HEK293 (cell line): ENCODE results near the gene TPI1.

Source experiments
- CTCF ChIA-PET: fragments of 350-600 bp; formaldehyde crosslinking; extraction: SDS; loops from one replicate; lab custom pipeline; 2021; ENCODE audit warnings: antibody characterized with exemption; lab: Yijun Ruan, JAX
- POLR2A ChIA-PET: fragments of 300-600 bp; formaldehyde crosslinking; extraction: SDS; loops from one replicate; lab custom pipeline; 2020; ENCODE audit warnings: antibody characterized with exemption, inconsistent platforms; lab: Yijun Ruan, JAX
- H3K27ac ChIP-seq: fragments of 200-500 bp; sonication (Bioruptor generic); 2 replicates; pipeline ENCODE4 v1.5.1; 2014; ENCODE audit warnings: low read depth, low read length, control low read depth, inconsistent platforms; ENCODE audit errors: extremely low read depth
- H3K36me3 ChIP-seq, 2 experiments: fragments of 200-500 bp in 1 of 2; sonication (Bioruptor generic) in 1 of 2; 1 replicate in 1 of 2; 2 replicates in 1 of 2; pipeline ENCODE4 v1.5.1; 2014 to 2017; ENCODE audit warnings: inconsistent platforms in 2 of 2, low read length in 2 of 2; ENCODE audit not compliant: control insufficient read depth in 2 of 2, insufficient read depth in 1 of 2
- H3K4me1 ChIP-seq: fragments of 200-500 bp; sonication (Bioruptor generic); 2 replicates; pipeline ENCODE4 v1.5.1; 2014; ENCODE audit warnings: mild to moderate bottlenecking, low read length, inconsistent platforms; ENCODE audit not compliant: control insufficient read depth, insufficient read depth
- H3K4me3 ChIP-seq: 2 replicates; pipeline ENCODE4 v1.5.1; 2011; ENCODE audit warnings: low read depth, mild to moderate bottlenecking, control low read depth, low read length, moderate library complexity
- H3K9me3 ChIP-seq: fragments of 200-500 bp; sonication (Bioruptor generic); 2 replicates; pipeline ENCODE4 v1.5.1; 2014; ENCODE audit warnings: low read depth, low read length, inconsistent platforms; ENCODE audit not compliant: control insufficient read depth, insufficient read depth
- CTCF ChIP-seq: fragments of 450-650 bp; formaldehyde crosslinking; IDR thresholded peaks from 2 replicates; pipeline ENCODE4 v1.5.1; 2016; ENCODE audit warnings: missing biosample characterization, missing genetic modification characterization
- MZF1 ChIP-seq: fragments of 450-650 bp; formaldehyde crosslinking; IDR thresholded peaks from 2 replicates; pipeline ENCODE4 v1.5.1; 2017; ENCODE audit warnings: missing biosample characterization, missing genetic modification characterization, borderline replicate concordance
- PATZ1 ChIP-seq: fragments of 450-650 bp; formaldehyde crosslinking; IDR thresholded peaks from 2 replicates; pipeline ENCODE4 v1.5.1; 2016; ENCODE audit warnings: missing biosample characterization, missing genetic modification characterization
- TRIM28 ChIP-seq: IDR thresholded peaks from 2 replicates; pipeline ENCODE4 v1.6.1; 2011; ENCODE audit warnings: low read length, control low read depth, borderline replicate concordance
- ZBTB11 ChIP-seq: fragments of 450-650 bp; formaldehyde crosslinking; conservative IDR thresholded peaks from 2 replicates; pipeline ENCODE4 v1.5.1; 2016; ENCODE audit warnings: low read depth, missing biosample characterization, missing genetic modification characterization
- ZEB2 ChIP-seq: fragments of 450-650 bp; formaldehyde crosslinking; IDR thresholded peaks from 2 replicates; pipeline ENCODE4 v1.5.1; 2016; ENCODE audit warnings: missing biosample characterization, missing genetic modification characterization
- ZNF335 ChIP-seq: fragments of 450-650 bp; formaldehyde crosslinking; conservative IDR thresholded peaks from 2 replicates; pipeline ENCODE4 v1.5.1; 2016; ENCODE audit warnings: missing biosample characterization, missing genetic modification characterization
- ZNF366 ChIP-seq: fragments of 450-650 bp; formaldehyde crosslinking; conservative IDR thresholded peaks from 2 replicates; pipeline ENCODE4 v1.5.1; 2016; ENCODE audit warnings: missing biosample characterization, missing genetic modification characterization
- ZNF394 ChIP-seq: fragments of 450-650 bp; formaldehyde crosslinking; IDR thresholded peaks from 2 replicates; pipeline ENCODE4 v1.5.1; 2016; ENCODE audit warnings: missing biosample characterization, missing genetic modification characterization, mild to moderate bottlenecking, moderate library complexity, borderline replicate concordance
- ZNF513 ChIP-seq: fragments of 450-650 bp; IDR thresholded peaks from 2 replicates; pipeline ENCODE4 v1.5.1; 2018; ENCODE audit warnings: missing biosample characterization, missing genetic modification characterization
- ZNF561 ChIP-seq: fragments of 450-650 bp; IDR thresholded peaks from 2 replicates; pipeline ENCODE4 v1.5.1; 2018; ENCODE audit warnings: missing biosample characterization, missing genetic modification characterization, borderline replicate concordance
- ZNF791 ChIP-seq: fragments of 450-650 bp; formaldehyde crosslinking; IDR thresholded peaks from 2 replicates; pipeline ENCODE4 v1.5.1; 2016; ENCODE audit warnings: missing biosample characterization, missing genetic modification characterization
- TF ChIP-seq, protein P1 (sequence below): fragments of 450-650 bp; formaldehyde crosslinking; IDR thresholded peaks from 2 replicates; pipeline ENCODE4 v1.5.1; 2016; ENCODE audit warnings: missing biosample characterization, missing genetic modification characterization
- TF ChIP-seq, protein P2 (sequence below): fragments of 450-650 bp; formaldehyde crosslinking; IDR thresholded peaks from 2 replicates; pipeline ENCODE4 v1.5.1; 2017; ENCODE audit warnings: missing biosample characterization, missing genetic modification characterization
- TF ChIP-seq, protein P3 (sequence below): fragments of 450-650 bp; formaldehyde crosslinking; IDR thresholded peaks from 2 replicates; pipeline ENCODE4 v1.5.1; 2016; ENCODE audit warnings: missing biosample characterization, missing genetic modification characterization

TPI1 gene

GRCh38 chr12:6869049-6870021 lies 2.0 kb downstream of the TPI1 start:
- Histone ChIP-seq H3K9me3 (no peaks in the 10 kb centered on the region), H3K4me1 (peaks cover 8% of the 10 kb centered on the region), H3K4me3 (peak overlapping the region; percentile 87), H3K36me3 (peaks cover 4 to 58% of the 10 kb centered on the region in 2 experiments; a peak in 2 of 3 replicates), H3K27ac (peak overlapping the region; percentile 98; the same call in 1 of the 2 replicates)
- ChIA-PET CTCF (interaction anchor here (0.6 to 5.3 kb wide), 30 partner anchors 9 to 305 kb away, joined by 3 to 71 read pairs (median 5); partner anchors contain the start of genes C12orf57, C1RL, CDCA3 and MLF2), POLR2A (interaction anchor here (0.6 to 7.6 kb wide), 17 partner anchors 12 to 174 kb away, joined by 3 to 183 read pairs (median 10); partner anchors contain the start of genes C12orf57, CDCA3, COPS7A and ENO2)
- TF ChIP-seq ZEB2 (tag by site-specific recombination) (0 out of 2 replicates have a peak, but pooled peaks have one; percentile 42), MZF1 (0 out of 2 replicates have a peak, but pooled peaks have one; percentile 13), ZNF561 (peak; percentile 38; the same call in 1 of the 2 replicates), ZNF513 (tag by site-specific recombination) (no peak), CTCF (tag by site-specific recombination) (peak; percentile 91), ZNF366 (peak; percentile 74), ZBTB11 (tag by site-specific recombination) (no peak; the same call in 1 of the 2 replicates), TRIM28 (0 out of 2 replicates have a peak, but pooled peaks have one; percentile 62), ZNF791 (tag by site-specific recombination) (no peak), PATZ1 (tag by site-specific recombination) (peak; percentile 34; the same call in 1 of the 2 replicates), ZNF394 (tag by site-specific recombination) (peak; percentile 48; the same call in 1 of the 2 replicates), ZNF335 (peak; percentile 68)
- TF ChIP-seq, protein P1, sequence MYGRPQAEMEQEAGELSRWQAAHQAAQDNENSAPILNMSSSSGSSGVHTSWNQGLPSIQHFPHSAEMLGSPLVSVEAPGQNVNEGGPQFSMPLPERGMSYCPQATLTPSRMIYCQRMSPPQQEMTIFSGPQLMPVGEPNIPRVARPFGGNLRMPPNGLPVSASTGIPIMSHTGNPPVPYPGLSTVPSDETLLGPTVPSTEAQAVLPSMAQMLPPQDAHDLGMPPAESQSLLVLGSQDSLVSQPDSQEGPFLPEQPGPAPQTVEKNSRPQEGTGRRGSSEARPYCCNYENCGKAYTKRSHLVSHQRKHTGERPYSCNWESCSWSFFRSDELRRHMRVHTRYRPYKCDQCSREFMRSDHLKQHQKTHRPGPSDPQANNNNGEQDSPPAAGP, result no peak
- TF ChIP-seq, protein P2, sequence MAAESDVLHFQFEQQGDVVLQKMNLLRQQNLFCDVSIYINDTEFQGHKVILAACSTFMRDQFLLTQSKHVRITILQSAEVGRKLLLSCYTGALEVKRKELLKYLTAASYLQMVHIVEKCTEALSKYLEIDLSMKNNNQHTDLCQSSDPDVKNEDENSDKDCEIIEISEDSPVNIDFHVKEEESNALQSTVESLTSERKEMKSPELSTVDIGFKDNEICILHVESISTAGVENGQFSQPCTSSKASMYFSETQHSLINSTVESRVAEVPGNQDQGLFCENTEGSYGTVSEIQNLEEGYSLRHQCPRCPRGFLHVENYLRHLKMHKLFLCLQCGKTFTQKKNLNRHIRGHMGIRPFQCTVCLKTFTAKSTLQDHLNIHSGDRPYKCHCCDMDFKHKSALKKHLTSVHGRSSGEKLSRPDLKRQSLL (tag by site-specific recombination), result 0 out of 2 replicates have a peak, but pooled peaks have one; percentile 42
- TF ChIP-seq, protein P3, sequence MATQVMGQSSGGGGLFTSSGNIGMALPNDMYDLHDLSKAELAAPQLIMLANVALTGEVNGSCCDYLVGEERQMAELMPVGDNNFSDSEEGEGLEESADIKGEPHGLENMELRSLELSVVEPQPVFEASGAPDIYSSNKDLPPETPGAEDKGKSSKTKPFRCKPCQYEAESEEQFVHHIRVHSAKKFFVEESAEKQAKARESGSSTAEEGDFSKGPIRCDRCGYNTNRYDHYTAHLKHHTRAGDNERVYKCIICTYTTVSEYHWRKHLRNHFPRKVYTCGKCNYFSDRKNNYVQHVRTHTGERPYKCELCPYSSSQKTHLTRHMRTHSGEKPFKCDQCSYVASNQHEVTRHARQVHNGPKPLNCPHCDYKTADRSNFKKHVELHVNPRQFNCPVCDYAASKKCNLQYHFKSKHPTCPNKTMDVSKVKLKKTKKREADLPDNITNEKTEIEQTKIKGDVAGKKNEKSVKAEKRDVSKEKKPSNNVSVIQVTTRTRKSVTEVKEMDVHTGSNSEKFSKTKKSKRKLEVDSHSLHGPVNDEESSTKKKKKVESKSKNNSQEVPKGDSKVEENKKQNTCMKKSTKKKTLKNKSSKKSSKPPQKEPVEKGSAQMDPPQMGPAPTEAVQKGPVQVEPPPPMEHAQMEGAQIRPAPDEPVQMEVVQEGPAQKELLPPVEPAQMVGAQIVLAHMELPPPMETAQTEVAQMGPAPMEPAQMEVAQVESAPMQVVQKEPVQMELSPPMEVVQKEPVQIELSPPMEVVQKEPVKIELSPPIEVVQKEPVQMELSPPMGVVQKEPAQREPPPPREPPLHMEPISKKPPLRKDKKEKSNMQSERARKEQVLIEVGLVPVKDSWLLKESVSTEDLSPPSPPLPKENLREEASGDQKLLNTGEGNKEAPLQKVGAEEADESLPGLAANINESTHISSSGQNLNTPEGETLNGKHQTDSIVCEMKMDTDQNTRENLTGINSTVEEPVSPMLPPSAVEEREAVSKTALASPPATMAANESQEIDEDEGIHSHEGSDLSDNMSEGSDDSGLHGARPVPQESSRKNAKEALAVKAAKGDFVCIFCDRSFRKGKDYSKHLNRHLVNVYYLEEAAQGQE, result 0 out of 2 replicates have a peak, but pooled peaks have one; percentile 16
